Measurements from ENCODE around the gene ZNF587B.

- TF ChIP-seq POLR2A (IDR thresholded peaks at IDR 0.05) (no peak), CTCF (IDR thresholded peaks at IDR 0.05) (no peak)
Measured at GRCh38 chr19:57870225-57870624, 40.1 kb downstream of the ZNF587B start.

Measured in thyroid gland (tissue), 4 donors.